Parathyroid adenoma (tissue), 2 donors: ENCODE results near the gene FZD1.

ENCODE experiments used
- H2AFZ ChIP-seq: fragments of 300-600 bp; sonication (generic); one replicate; pipeline ENCODE4 v1.7.0; 2017; ENCODE audit warnings: antibody characterized with exemption, mild to moderate bottlenecking
- H3K27ac ChIP-seq: fragments of 300-600 bp; sonication (generic); one replicate; pipeline ENCODE4 v1.7.0; 2017
- H3K27me3 ChIP-seq: fragments of 300-600 bp; sonication (generic); one replicate; pipeline ENCODE4 v1.7.0; 2017; ENCODE audit warnings: low read length; ENCODE audit not compliant: control insufficient read depth, insufficient read depth
- H3K36me3 ChIP-seq: fragments of 300-600 bp; sonication (generic); one replicate; pipeline ENCODE4 v1.7.0; 2017; ENCODE audit warnings: low read length; ENCODE audit not compliant: control insufficient read depth, insufficient read depth
- H3K4me1 ChIP-seq: fragments of 300-600 bp; sonication (generic); one replicate; pipeline ENCODE4 v1.7.0; 2017; ENCODE audit warnings: control low read depth
- H3K4me2 ChIP-seq: fragments of 300-600 bp; sonication (generic); one replicate; pipeline ENCODE4 v1.7.0; 2017; ENCODE audit warnings: low read length
- H3K4me3 ChIP-seq: fragments of 300-600 bp; sonication (generic); one replicate; pipeline ENCODE4 v1.7.0; 2017; ENCODE audit warnings: low read depth, low read length
- H3K79me2 ChIP-seq: fragments of 300-600 bp; sonication (generic); one replicate; pipeline ENCODE4 v1.7.0; 2017; ENCODE audit warnings: control low read depth
- H3K9ac ChIP-seq: fragments of 300-600 bp; sonication (generic); one replicate; pipeline ENCODE4 v1.7.0; 2017; ENCODE audit warnings: mild to moderate bottlenecking
- H3K9me3 ChIP-seq: fragments of 300-600 bp; sonication (generic); one replicate; pipeline ENCODE4 v1.7.0; 2017; ENCODE audit warnings: low read length; ENCODE audit not compliant: control insufficient read depth
- CTCF ChIP-seq: fragments of 300-600 bp; sonication (generic); IDR thresholded peaks from one replicate; pipeline ENCODE4 v1.7.0; 2017; ENCODE audit warnings: antibody characterized with exemption, mild to moderate bottlenecking
- donor health status: primary hyperparathyroidism.

FZD1 gene

DNA sequence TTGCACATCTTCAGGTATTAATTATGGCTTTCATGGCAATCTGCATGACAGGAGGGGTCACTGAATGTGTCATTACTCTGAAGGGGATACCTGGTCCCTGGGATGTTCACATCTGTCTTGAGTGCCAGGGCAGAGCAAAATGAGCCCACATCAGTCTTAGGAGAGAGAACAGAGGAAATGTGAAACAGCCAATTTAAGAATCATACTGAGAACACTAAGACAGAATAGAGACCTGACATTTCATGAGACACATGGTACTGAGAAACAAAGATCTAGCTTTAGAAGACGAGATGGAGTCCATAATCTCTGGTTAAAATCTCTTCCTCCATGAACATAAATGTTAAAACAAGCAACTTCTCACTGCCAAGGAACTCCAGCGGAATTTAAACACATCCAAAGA, 34.1 kb upstream of the FZD1 start:
- no peak overlapping the region for H3K4me2 ChIP-seq
- TF ChIP-seq CTCF = no peak
- no peaks in the 10 kb centered on the region for H3K4me1 ChIP-seq
- no peak overlapping the region for H2AFZ ChIP-seq
- no peak overlapping the region for H3K4me3 ChIP-seq
- H3K79me2 ChIP-seq = no peaks in the 10 kb centered on the region
- H3K27me3 ChIP-seq = no peaks in the 10 kb centered on the region
- H3K36me3 ChIP-seq = no peaks in the 10 kb centered on the region
- no peak overlapping the region for H3K9ac ChIP-seq
- H3K27ac ChIP-seq = no peak overlapping the region
- no peaks in the 10 kb centered on the region for H3K9me3 ChIP-seq

DNA sequence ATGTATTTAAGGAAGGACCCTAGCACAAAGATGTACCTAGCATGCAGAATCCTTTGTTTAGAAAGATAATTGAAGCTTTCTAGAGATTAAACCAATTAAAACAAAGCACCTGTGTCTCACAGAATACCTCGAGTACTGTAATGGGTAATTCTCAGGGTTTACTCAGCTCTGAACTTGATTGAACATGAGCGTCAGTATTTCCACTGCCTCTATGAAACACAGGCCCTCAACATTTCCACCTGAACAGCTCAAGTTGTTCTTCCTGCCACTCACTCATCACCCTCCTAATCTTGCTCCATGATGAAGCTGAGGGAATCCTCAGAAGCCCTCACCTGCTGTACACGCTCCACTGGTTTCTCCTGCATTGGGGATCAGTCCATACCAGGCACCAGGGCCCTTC, 33.7 kb upstream of the FZD1 start:
- H3K27me3 ChIP-seq = no peaks in the 10 kb centered on the region
- no peak overlapping the region for H2AFZ ChIP-seq
- no peaks in the 10 kb centered on the region for H3K36me3 ChIP-seq
- no peaks in the 10 kb centered on the region for H3K79me2 ChIP-seq
- H3K9me3 ChIP-seq = no peaks in the 10 kb centered on the region
- H3K4me2 ChIP-seq = no peak overlapping the region
- TF ChIP-seq CTCF = no peak
- H3K4me3 ChIP-seq = no peak overlapping the region
- no peak overlapping the region for H3K27ac ChIP-seq
- no peak overlapping the region for H3K9ac ChIP-seq
- H3K4me1 ChIP-seq = no peaks in the 10 kb centered on the region

DNA sequence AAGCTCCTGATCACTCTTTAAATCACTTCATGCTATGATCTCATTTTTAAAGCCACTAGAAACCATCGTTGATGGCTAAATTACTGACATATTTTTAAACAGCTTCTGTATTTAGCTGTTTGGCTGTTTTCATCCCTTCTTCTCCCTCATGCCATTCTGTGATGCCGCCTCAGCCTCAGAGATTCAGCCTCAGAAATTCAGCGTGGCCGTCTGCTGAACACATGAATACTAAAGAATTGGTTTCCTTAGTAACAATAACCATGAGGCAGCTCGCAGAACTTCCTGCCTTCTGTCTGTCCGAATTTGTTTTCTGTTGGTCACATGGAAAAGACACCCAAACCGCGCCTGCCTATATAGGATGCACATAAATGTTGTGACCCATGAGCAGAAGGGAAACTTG, 31.0 kb upstream of the FZD1 start:
- H3K4me3 ChIP-seq = no peak overlapping the region
- no peaks in the 10 kb centered on the region for H3K36me3 ChIP-seq
- no peak overlapping the region for H3K27ac ChIP-seq
- H3K79me2 ChIP-seq = no peaks in the 10 kb centered on the region
- H2AFZ ChIP-seq = no peak overlapping the region
- no peaks in the 10 kb centered on the region for H3K27me3 ChIP-seq
- no peak overlapping the region for H3K9ac ChIP-seq
- no peaks in the 10 kb centered on the region for H3K4me1 ChIP-seq
- no peak for TF ChIP-seq CTCF
- no peak overlapping the region for H3K4me2 ChIP-seq
- no peaks in the 10 kb centered on the region for H3K9me3 ChIP-seq

GRCh38 chr7:91235211-91235832, 28.9 kb upstream of the FZD1 start:
- Histone ChIP-seq H3K9ac (no peak overlapping the region), H3K4me1 (no peaks in the 10 kb centered on the region), H2AFZ (no peak overlapping the region), H3K79me2 (no peaks in the 10 kb centered on the region), H3K36me3 (no peaks in the 10 kb centered on the region), H3K4me3 (no peak overlapping the region), H3K27me3 (no peaks in the 10 kb centered on the region), H3K4me2 (no peak overlapping the region), H3K27ac (no peak overlapping the region), H3K9me3 (no peaks in the 10 kb centered on the region)
- no peak for TF ChIP-seq CTCF

GRCh38 chr7:91239171-91239604, 25.0 kb upstream of the FZD1 start:
- H3K36me3 ChIP-seq = no peaks in the 10 kb centered on the region
- H3K27me3 ChIP-seq = no peaks in the 10 kb centered on the region
- no peak overlapping the region for H3K4me2 ChIP-seq
- peaks cover 6% of the 10 kb centered on the region for H3K4me1 ChIP-seq
- no peak for TF ChIP-seq CTCF
- H3K9ac ChIP-seq = no peak overlapping the region
- no peaks in the 10 kb centered on the region for H3K79me2 ChIP-seq
- H3K4me3 ChIP-seq = no peak overlapping the region
- no peaks in the 10 kb centered on the region for H3K9me3 ChIP-seq
- H3K27ac ChIP-seq = no peak overlapping the region
- H2AFZ ChIP-seq = no peak overlapping the region
